Nephron (organoid): ENCODE results near the gene NHSL1.

Source experiments
- H3K27ac Mint-ChIP-seq, 3 experiments: 2 replicates each; pipeline ENCODE4 v1.8.0; 2020; ENCODE audit warnings: mixed read lengths in 3 of 3, mild to moderate bottlenecking in 2 of 3, moderate library complexity in 1 of 3
- H3K27me3 Mint-ChIP-seq: 2 replicates; pipeline ENCODE4 v1.8.0; 2021; ENCODE audit warnings: low read depth, mild to moderate bottlenecking, moderate library complexity, mixed read lengths
- H3K36me3 Mint-ChIP-seq: 2 replicates; pipeline ENCODE4 v1.8.0; 2020; ENCODE audit warnings: low read depth, mixed read lengths
- H3K4me1 Mint-ChIP-seq: 2 replicates; pipeline ENCODE4 v1.8.0; 2020; ENCODE audit warnings: mixed read lengths
- H3K4me3 Mint-ChIP-seq, 3 experiments: 2 replicates each; pipeline ENCODE4 v1.8.0; 2020; ENCODE audit warnings: mild to moderate bottlenecking in 3 of 3, mixed read lengths in 3 of 3, moderate library complexity in 2 of 3
- H3K9me3 Mint-ChIP-seq: 2 replicates; pipeline ENCODE4 v1.8.0; 2020; ENCODE audit warnings: mixed read lengths
- CTCF ChIP-seq, 3 experiments: fragments of 200-600 bp; sonication (generic); IDR thresholded peaks; one replicate each; pipeline ENCODE4 v1.5.0; 2021; ENCODE audit warnings: antibody characterized with exemption in 3 of 3; ENCODE audit not compliant: unreplicated experiment in 3 of 3

Gene NHSL1

GRCh38 chr6:138377844-138378243 is 121.5 kb downstream of the NHSL1 start, which contains the start of gene SMIM28:
Gene SMIM28, plus strand, starts transcription at chr6:138377905. Its CDS starts 168 bp downstream, at chr6:138378073.
- Mint-ChIP-seq H3K36me3 (no peaks in the 10 kb centered on the region), H3K4me1 (no peaks in the 10 kb centered on the region), H3K27me3 (peaks cover 6% of the 10 kb centered on the region), H3K9me3 (no peaks in the 10 kb centered on the region), H3K4me3 (no peak within 1 kb of the TSS), H3K27ac (no peak within 1 kb of the TSS)
- no peak for TF ChIP-seq CTCF (IDR thresholded peaks at IDR 0.05; ENCODE audit: unreplicated experiment in 3 of 3)

GRCh38 chr6:138377042-138377441 is 122.3 kb downstream of the NHSL1 start:
- no peak overlapping the region for H3K4me3 Mint-ChIP-seq
- H3K4me1 Mint-ChIP-seq = no peaks in the 10 kb centered on the region
- H3K27ac Mint-ChIP-seq = no peak overlapping the region
- no peaks in the 10 kb centered on the region for H3K27me3 Mint-ChIP-seq
- no peaks in the 10 kb centered on the region for H3K9me3 Mint-ChIP-seq
- no peaks in the 10 kb centered on the region for H3K36me3 Mint-ChIP-seq
- TF ChIP-seq CTCF (IDR thresholded peaks at IDR 0.05; ENCODE audit: unreplicated experiment in 3 of 3) = no peak

- Mint-ChIP-seq H3K4me1 (peaks cover 6% of the 10 kb centered on the region), H3K27ac (no peak overlapping the region), H3K4me3 (no peak overlapping the region), H3K9me3 (peaks cover 2% of the 10 kb centered on the region), H3K27me3 (no peaks in the 10 kb centered on the region), H3K36me3 (no peaks in the 10 kb centered on the region)
- TF ChIP-seq CTCF (IDR thresholded peaks at IDR 0.05; ENCODE audit: unreplicated experiment in 3 of 3) = no peak
Observed at GRCh38 chr6:138374815-138375214, 124.5 kb downstream of the NHSL1 start.

- H3K9me3 Mint-ChIP-seq = peaks cover 3% of the 10 kb centered on the region
- H3K27ac Mint-ChIP-seq = no peak overlapping the region
- no peaks in the 10 kb centered on the region for H3K36me3 Mint-ChIP-seq
- H3K4me1 Mint-ChIP-seq = peaks cover 6% of the 10 kb centered on the region
- no peak overlapping the region for H3K4me3 Mint-ChIP-seq
- no peak for TF ChIP-seq CTCF (IDR thresholded peaks at IDR 0.05; ENCODE audit: unreplicated experiment in 3 of 3)
- H3K27me3 Mint-ChIP-seq = no peaks in the 10 kb centered on the region
Observed at GRCh38 chr6:138374230-138374629, 125.1 kb downstream of the NHSL1 start.

GRCh38 chr6:138372711-138373463 is 126.4 kb downstream of the NHSL1 start:
- Mint-ChIP-seq H3K27me3 (no peaks in the 10 kb centered on the region), H3K4me1 (peaks cover 6% of the 10 kb centered on the region)

More at GRCh38 chr6:138372711-138373463, 126.4 kb downstream of the NHSL1 start:
- H3K36me3 Mint-ChIP-seq = no peaks in the 10 kb centered on the region
- no peak for TF ChIP-seq CTCF (IDR thresholded peaks at IDR 0.05; ENCODE audit: unreplicated experiment in 3 of 3)
- H3K4me3 Mint-ChIP-seq = no peak overlapping the region
- peaks cover 3% of the 10 kb centered on the region for H3K9me3 Mint-ChIP-seq
- H3K27ac Mint-ChIP-seq = no peak overlapping the region
